Fibroblast of lung (primary cell): Measurements from ENCODE around the gene PPIH. TPM values are rescaled to one million over a fixed set of nuclear protein-coding genes. Genes with fewer than 3 reads are reported as not detected.

ENCODE experiments used
- DNase-seq, 2 donors: peaks; one replicate each; pipeline versions ENCODE4 v3.0.0 to v3.0.0-alpha.2; 2010; ENCODE audit warnings: low read depth in 2 of 2
- H2AFZ ChIP-seq: 2 replicates; pipeline ENCODE4 v1.5.1; 2012; ENCODE audit warnings: low read length, control low read depth, inconsistent platforms
- H3K27ac ChIP-seq: 2 replicates; pipeline ENCODE4 v1.5.1; 2011; ENCODE audit warnings: low read length, control low read depth; ENCODE audit not compliant: insufficient read depth
- H3K27me3 ChIP-seq: 2 replicates; pipeline ENCODE4 v1.5.1; 2011; ENCODE audit warnings: mild to moderate bottlenecking, low read length; ENCODE audit not compliant: control insufficient read depth, insufficient read depth
- H3K36me3 ChIP-seq: 2 replicates; pipeline ENCODE4 v1.5.1; 2011; ENCODE audit warnings: low read length; ENCODE audit not compliant: control insufficient read depth, insufficient read depth
- H3K4me1 ChIP-seq: 2 replicates; pipeline ENCODE4 v1.5.1; 2011; ENCODE audit warnings: low read length; ENCODE audit not compliant: control insufficient read depth, insufficient read depth; ENCODE audit errors: extremely low read depth
- H3K4me2 ChIP-seq: 2 replicates; pipeline ENCODE4 v1.5.1; 2011; ENCODE audit warnings: low read length, control low read depth; ENCODE audit not compliant: insufficient read depth; ENCODE audit errors: extremely low read depth
- H3K4me3 ChIP-seq, 4 experiments: fragments of 200-600 bp in 1 of 4; sonication (generic) in 1 of 4; replicated peaks in 1 of 4; 2 replicates each; pipeline ENCODE4 v1.5.1; 2011 to 2016; ENCODE audit warnings: low read length in 4 of 4, low read depth in 3 of 4, mild to moderate bottlenecking in 3 of 4, control low read depth in 2 of 4, inconsistent platforms in 1 of 4, mixed read lengths in 1 of 4; ENCODE audit not compliant: insufficient read depth in 1 of 4; ENCODE audit errors: control extremely low read depth in 1 of 4
- H3K79me2 ChIP-seq: 2 replicates; pipeline ENCODE4 v1.5.1; 2012; ENCODE audit warnings: mild to moderate bottlenecking, low read length, inconsistent platforms; ENCODE audit not compliant: control insufficient read depth, insufficient read depth
- H3K9ac ChIP-seq: 2 replicates; pipeline ENCODE4 v1.5.1; 2011; ENCODE audit warnings: mild to moderate bottlenecking, low read length, control low read depth; ENCODE audit not compliant: insufficient read depth
- H3K9me3 ChIP-seq: 2 replicates; pipeline ENCODE4 v1.5.1; 2012; ENCODE audit warnings: low read depth, low read length; ENCODE audit not compliant: control insufficient read depth, insufficient read depth
- H4K20me1 ChIP-seq: 2 replicates; pipeline ENCODE4 v1.5.1; 2011; ENCODE audit warnings: low read length; ENCODE audit not compliant: control insufficient read depth, insufficient read depth; ENCODE audit errors: extremely low read depth
- EZH2 ChIP-seq: IDR thresholded peaks from 2 replicates; pipeline ENCODE4 v1.5.1; 2012; ENCODE audit warnings: low read length, control low read depth, mild to moderate bottlenecking; ENCODE audit errors: missing control alignments
- polyA plus RNA-seq, 2 donors: library from polyadenylated mRNA; depleted of rRNA in 1 of 2; stranded (reverse) in 1 of 2; unstranded in 1 of 2; fragments of >200 nt; gene quantifications; 2 replicates each; pipeline ENCODE4 v1.2.1, GENCODE V29; 2011 to 2012; ENCODE audit warnings: missing spikeins in 1 of 2
- total RNA-seq: library from RNA; depleted of rRNA; stranded (reverse); fragments of >200 nt; gene quantifications from 2 replicates; pipeline ENCODE4 v1.2.1, GENCODE V29; 2014
- TF ChIP-seq, protein P1 (sequence below), 2 donors: IDR thresholded peaks in 1 of 2; conservative IDR thresholded peaks in 1 of 2; 1 replicate in 1 of 2; 2 replicates in 1 of 2; pipeline ENCODE4 v1.5.1; 2011 to 2012; ENCODE audit warnings: low read length in 2 of 2, control low read depth in 1 of 2, inconsistent platforms in 1 of 2, low read depth in 1 of 2, mild to moderate bottlenecking in 1 of 2

PPIH gene
- total and polyA plus RNA-seq, 2 donors (not counting 1 experiment from before 2014, with no cell fraction given): 19.0 to 32.3 TPM

- Histone ChIP-seq H3K9ac (no peak overlapping the region), H3K79me2 (no peaks in the 10 kb centered on the region), H3K36me3 (no peaks in the 10 kb centered on the region), H3K27me3 (no peaks in the 10 kb centered on the region), H3K4me3 (no peak overlapping the region), H4K20me1 (no peaks in the 10 kb centered on the region), H3K4me1 (no peaks in the 10 kb centered on the region), H3K27ac (no peak overlapping the region), H3K4me2 (no peak overlapping the region), H3K9me3 (no peaks in the 10 kb centered on the region), H2AFZ (no peak overlapping the region)
- DNase-seq: peak in 1 of 2 donors; percentile 33
- TF ChIP-seq, protein P1, sequence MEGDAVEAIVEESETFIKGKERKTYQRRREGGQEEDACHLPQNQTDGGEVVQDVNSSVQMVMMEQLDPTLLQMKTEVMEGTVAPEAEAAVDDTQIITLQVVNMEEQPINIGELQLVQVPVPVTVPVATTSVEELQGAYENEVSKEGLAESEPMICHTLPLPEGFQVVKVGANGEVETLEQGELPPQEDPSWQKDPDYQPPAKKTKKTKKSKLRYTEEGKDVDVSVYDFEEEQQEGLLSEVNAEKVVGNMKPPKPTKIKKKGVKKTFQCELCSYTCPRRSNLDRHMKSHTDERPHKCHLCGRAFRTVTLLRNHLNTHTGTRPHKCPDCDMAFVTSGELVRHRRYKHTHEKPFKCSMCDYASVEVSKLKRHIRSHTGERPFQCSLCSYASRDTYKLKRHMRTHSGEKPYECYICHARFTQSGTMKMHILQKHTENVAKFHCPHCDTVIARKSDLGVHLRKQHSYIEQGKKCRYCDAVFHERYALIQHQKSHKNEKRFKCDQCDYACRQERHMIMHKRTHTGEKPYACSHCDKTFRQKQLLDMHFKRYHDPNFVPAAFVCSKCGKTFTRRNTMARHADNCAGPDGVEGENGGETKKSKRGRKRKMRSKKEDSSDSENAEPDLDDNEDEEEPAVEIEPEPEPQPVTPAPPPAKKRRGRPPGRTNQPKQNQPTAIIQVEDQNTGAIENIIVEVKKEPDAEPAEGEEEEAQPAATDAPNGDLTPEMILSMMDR (conservative IDR thresholded peaks at IDR 0.05 in 1 of 2, IDR thresholded peaks at IDR 0.05 in 1 of 2; ENCODE audit: low read depth in 1 of 2, low read length in 2 of 2): no peak
- TF ChIP-seq EZH2: no peak
These were observed 16.0 kb downstream of the PPIH start for GRCh38 chr1:42674214-42674613.

- TF ChIP-seq EZH2: no peak
- TF ChIP-seq, protein P1 (conservative IDR thresholded peaks at IDR 0.05 in 1 of 2, IDR thresholded peaks at IDR 0.05 in 1 of 2; ENCODE audit: low read depth in 1 of 2, low read length in 2 of 2): no peak
- H3K79me2 ChIP-seq: no peaks in the 10 kb centered on the region
- no peaks in the 10 kb centered on the region for H4K20me1 ChIP-seq
- DNase-seq: no peak
- H3K9ac ChIP-seq: no peak overlapping the region
- no peak overlapping the region for H2AFZ ChIP-seq
- H3K27ac ChIP-seq: no peak overlapping the region
- H3K4me2 ChIP-seq: no peak overlapping the region
- no peak overlapping the region for H3K4me3 ChIP-seq
- H3K36me3 ChIP-seq: no peaks in the 10 kb centered on the region
- H3K9me3 ChIP-seq: no peaks in the 10 kb centered on the region
- no peaks in the 10 kb centered on the region for H3K27me3 ChIP-seq
- no peaks in the 10 kb centered on the region for H3K4me1 ChIP-seq
These were observed 16.5 kb downstream of the PPIH start for GRCh38 chr1:42674682-42675081.

DNA sequence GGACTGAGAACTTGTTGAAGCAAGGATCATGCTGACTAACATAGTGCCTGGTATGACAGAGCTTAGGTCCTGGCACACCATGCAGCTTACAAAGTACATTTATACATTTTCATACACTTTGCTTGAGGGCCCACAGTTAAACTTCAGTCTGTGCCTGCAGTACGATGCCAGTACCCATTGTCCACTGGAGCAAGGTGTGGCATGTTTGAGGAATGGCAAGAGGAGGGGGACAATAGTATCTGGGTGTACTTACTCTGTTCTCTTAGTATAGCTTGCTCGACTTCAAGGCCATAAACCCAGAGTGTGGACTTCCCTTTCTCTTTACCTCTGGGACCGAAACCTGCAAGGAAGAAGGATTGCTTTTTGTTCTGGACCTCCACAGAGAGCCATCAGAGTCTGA, 17.2 kb downstream of the PPIH start:
- no peaks in the 10 kb centered on the region for H3K36me3 ChIP-seq
- no peaks in the 10 kb centered on the region for H3K4me1 ChIP-seq
- no peaks in the 10 kb centered on the region for H3K79me2 ChIP-seq
- H3K4me2 ChIP-seq: no peak overlapping the region
- no peak for DNase-seq
- TF ChIP-seq, protein P1 (conservative IDR thresholded peaks at IDR 0.05 in 1 of 2, IDR thresholded peaks at IDR 0.05 in 1 of 2; ENCODE audit: low read depth in 1 of 2, low read length in 2 of 2): no peak
- TF ChIP-seq EZH2: no peak
- no peaks in the 10 kb centered on the region for H3K27me3 ChIP-seq
- no peak overlapping the region for H3K4me3 ChIP-seq
- no peak overlapping the region for H2AFZ ChIP-seq
- H3K9me3 ChIP-seq: no peaks in the 10 kb centered on the region
- H4K20me1 ChIP-seq: no peaks in the 10 kb centered on the region
- H3K27ac ChIP-seq: no peak overlapping the region
- H3K9ac ChIP-seq: no peak overlapping the region
